NOMO-1 treated with dmso at 0.1 percent for 144 hours (cell line): ENCODE data around the gene PCSK9.

Experiments
- DNase-seq: peaks from one replicate; lab custom pipeline; 2025; ENCODE audit not compliant: unreplicated experiment; lab: John Stamatoyannopoulos, UW

Gene PCSK9

DNA sequence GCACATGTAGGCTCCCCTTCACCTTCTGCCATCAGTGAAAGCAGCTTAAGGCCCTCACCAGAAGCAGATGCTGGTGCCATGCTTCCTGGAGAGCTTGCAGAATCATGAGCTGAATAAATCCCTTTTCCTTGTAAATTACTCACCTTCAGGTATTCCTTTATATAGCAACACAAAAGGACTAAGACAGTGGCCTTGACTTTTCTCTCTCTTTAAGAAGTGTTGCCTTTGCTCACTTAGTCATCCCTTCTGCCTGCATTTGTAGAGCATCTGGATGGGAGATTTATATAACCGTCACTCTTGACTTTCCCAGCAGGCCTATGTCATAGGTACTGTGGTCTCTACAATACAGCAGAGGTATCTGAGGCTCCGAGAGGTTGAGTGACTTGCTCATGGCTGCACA is 3.7 kb downstream of the PCSK9 start:
- DNase-seq = no peak

DNA sequence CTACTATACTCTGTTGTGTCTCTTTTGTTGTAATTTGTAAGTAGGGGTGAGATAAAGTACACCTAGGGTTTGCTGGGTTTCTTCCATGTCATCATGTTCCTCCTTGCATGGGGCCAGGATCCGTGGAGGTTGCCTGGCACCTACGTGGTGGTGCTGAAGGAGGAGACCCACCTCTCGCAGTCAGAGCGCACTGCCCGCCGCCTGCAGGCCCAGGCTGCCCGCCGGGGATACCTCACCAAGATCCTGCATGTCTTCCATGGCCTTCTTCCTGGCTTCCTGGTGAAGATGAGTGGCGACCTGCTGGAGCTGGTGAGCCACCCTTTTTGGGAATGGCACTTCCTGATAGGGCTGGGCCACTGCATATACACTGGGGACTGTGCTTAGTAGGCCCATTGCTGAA is 4.4 kb downstream of the PCSK9 start:
- DNase-seq = no peak

GRCh38 chr1:55044617-55045397 is 5.5 kb downstream of the PCSK9 start:
- DNase-seq = no peak

DNA sequence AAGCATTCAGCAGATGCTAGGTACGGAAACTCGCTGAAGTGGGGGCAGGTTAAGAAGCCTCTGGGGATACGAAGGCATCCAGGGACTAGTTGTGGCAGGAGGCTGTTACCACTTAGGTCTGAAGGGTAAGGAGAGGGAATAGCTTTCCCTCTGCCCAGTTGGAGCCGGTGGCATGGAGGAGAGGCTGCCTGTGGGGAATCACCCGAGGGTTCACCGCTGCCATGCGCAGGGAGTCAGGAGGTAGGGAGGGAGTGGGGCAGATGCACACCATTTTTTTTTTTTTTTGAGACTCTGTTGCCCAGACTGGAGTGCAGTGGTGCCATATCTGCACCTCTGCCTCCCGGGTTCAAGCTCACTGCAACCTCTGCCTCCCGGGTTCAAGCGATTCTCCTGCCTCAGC is 6.1 kb downstream of the PCSK9 start:
- DNase-seq = no peak

DNA sequence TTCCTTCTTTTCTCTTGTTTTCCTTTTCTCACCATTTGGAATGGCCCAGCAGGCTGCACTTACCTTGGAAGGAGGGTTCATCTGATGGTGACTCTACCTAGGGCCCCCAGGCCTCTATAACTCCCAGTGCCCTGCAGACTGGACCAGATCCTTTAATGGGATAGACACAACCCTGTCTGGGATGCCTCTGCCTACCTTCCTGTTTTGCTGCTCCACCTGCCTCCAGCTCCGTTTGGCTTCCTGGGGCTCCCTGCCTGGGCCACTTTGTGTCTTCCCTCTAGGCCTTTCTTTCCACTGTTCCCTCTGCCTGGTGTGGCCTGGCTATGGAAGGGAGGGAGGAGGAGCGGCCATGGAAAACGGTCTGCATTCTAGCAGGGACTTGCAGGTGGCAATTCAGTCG is 7.5 kb downstream of the PCSK9 start:
- DNase-seq = no peak

GRCh38 chr1:55047611-55048010 is 8.3 kb downstream of the PCSK9 start:
- DNase-seq = no peak

- no peak for DNase-seq
Measured at GRCh38 chr1:55048453-55049270, 9.3 kb downstream of the PCSK9 start.

DNA sequence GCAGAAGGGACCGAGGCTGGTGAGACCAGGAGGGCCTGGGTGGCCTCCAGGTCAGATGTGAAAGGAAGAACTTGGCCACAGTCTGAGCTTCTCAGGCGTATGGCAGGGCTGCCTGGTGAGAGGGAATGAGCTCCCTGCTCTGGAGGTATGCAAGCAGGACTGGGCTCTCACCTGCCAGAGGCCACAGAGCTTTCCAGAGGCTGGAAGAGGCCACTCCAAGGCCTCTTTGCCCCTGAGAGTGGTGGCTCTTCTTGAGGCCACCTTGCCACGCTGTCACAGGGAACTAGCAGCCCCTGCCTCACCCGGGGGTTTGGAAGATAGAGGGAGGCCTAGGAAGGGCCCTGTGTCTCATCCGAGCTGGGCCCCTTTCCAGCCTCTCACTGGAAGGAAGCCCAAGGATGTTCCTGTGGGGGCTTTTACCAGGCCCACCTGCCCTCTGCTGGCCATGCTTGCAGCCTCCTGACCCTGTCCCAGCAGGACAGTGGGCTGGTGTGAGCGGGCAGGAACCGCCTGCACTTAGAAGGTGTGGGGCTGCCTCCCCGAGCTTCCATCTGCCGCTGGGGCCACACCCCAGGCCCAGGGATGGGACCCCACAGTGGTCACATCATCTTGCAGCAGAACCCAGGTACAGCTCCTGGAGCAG is 10.0 kb downstream of the PCSK9 start:
- no peak for DNase-seq

- DNase-seq = no peak
Measured at GRCh38 chr1:55049914-55050278, 10.5 kb downstream of the PCSK9 start.

DNA sequence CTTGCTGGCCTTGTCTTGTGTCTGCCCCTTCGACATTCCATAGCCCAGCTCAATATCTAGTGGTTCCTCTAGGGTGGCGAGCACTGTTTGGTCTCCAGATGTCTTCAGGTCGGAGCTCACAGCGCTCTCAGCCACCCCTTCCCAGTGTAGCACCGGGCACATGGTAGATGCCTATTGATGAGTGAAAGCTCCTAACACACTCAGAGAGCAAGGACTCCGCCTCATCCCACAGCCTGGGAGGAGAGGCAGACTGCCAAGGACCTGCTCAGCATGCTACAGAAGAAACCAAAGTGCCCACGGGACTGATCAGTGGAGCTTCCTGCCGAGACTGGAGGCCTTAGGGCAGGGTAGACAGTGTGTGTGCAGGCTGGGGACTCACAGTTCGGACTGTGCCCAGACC is 10.9 kb downstream of the PCSK9 start:
- no peak for DNase-seq

- no peak for DNase-seq
Measured at GRCh38 chr1:55051169-55051568, 11.8 kb downstream of the PCSK9 start.

GRCh38 chr1:55051621-55052020 is 12.3 kb downstream of the PCSK9 start:
- no peak for DNase-seq

GRCh38 chr1:55052221-55053142 is 13.1 kb downstream of the PCSK9 start:
- DNase-seq = no peak

- no peak for DNase-seq
Measured at GRCh38 chr1:55053265-55053954, 14.1 kb downstream of the PCSK9 start.

GRCh38 chr1:55054396-55054795 is 15.0 kb downstream of the PCSK9 start:
- DNase-seq = no peak

GRCh38 chr1:55055084-55055882 is 15.9 kb downstream of the PCSK9 start:
- no peak for DNase-seq

DNA sequence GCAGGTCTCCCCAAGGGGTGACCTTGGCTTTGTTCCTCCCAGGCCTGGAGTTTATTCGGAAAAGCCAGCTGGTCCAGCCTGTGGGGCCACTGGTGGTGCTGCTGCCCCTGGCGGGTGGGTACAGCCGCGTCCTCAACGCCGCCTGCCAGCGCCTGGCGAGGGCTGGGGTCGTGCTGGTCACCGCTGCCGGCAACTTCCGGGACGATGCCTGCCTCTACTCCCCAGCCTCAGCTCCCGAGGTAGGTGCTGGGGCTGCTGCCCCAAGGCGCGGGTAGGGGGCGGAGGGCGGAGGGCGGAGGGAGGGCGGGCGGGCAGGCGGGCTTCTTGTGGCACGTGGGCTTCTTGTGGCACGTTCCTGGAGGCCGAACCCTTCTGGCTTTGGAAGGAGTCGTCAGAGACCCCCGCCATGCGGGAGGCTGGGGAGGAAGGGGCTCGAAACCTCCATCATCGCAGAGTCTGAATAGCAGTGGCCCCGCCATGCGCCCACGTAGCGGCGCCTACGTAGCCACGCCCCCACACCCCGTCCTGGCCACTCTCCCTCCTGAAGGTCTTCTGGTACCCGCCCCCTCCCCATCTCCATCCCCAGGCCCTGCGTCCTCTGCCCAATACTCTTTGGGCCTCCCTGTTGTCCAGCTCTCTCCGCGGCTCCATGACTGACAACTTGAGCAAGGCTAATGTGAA is 16.7 kb downstream of the PCSK9 start:
- no peak for DNase-seq

GRCh38 chr1:55056632-55056992 is 17.3 kb downstream of the PCSK9 start:
- no peak for DNase-seq
